Urothelium cell line (cell line): Measurements from ENCODE around the gene RSPH1.

Experiments used
- DNase-seq: peaks from one replicate; pipeline ENCODE4 v3.0.0; 2011; ENCODE audit warnings: low spot score, mixed read lengths
- FAIRE-seq: peaks from 2 replicates; lab custom pipeline; 2011; peaks lifted over from hg19 to GRCh38; lab: Jason Lieb, UNC

Gene RSPH1

GRCh38 chr21:42452401-42453223, 43.4 kb downstream of the RSPH1 start:
- no peak for DNase-seq
- FAIRE-seq = no peak

DNA sequence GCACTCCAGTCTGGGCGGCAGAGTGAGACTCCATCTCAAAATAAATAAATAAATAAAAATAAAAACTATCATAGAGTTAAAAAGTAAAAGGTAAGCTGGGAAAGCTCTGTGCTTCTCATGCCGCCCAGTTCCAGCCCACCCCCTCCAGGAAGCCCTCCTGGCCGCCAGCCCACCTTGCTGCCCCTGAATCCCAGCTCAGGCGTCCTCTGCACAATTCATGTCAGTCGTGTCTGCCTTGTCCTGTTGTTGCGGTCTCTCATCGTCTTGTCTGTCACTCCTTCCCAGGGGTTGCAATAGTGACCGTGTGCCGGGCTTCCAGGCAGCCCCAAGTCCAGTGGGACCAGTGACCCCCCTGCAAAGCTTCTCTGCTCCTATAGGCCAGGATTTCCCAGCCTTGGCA, 44.1 kb downstream of the RSPH1 start:
- no peak for FAIRE-seq

GRCh38 chr21:42448686-42449085, 47.3 kb downstream of the RSPH1 start:
- no peak for FAIRE-seq
- DNase-seq = no peak

More for the DNA sequence above, 44.1 kb downstream of the RSPH1 start:
- DNase-seq = no peak

- DNase-seq (no peak), FAIRE-seq (peak; percentile 79)
These were observed 48.3 kb downstream of the RSPH1 start for GRCh38 chr21:42447732-42448131.

- DNase-seq = no peak
- FAIRE-seq = no peak
These were observed 48.8 kb downstream of the RSPH1 start for GRCh38 chr21:42447182-42447581.

DNA sequence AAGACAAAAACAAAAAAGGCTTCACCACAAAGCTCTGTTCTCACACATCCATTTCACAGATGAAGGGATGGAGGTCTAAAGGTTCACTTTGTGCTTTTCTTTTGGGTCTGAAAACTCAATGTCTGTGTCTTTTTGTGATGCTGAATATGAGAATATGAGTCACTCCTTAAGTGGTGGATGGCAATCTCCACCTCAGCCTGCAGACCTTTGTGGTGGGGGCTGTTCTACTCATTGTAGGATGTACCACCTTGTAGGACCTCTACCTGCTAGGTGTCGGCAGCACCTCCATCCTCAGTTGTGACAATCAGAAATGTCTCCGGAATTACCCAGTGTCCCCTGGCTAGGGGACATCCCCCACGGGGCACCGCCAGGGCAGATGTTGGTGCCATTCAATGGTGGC, 49.5 kb downstream of the RSPH1 start:
- FAIRE-seq (no peak), DNase-seq (no peak)

DNA sequence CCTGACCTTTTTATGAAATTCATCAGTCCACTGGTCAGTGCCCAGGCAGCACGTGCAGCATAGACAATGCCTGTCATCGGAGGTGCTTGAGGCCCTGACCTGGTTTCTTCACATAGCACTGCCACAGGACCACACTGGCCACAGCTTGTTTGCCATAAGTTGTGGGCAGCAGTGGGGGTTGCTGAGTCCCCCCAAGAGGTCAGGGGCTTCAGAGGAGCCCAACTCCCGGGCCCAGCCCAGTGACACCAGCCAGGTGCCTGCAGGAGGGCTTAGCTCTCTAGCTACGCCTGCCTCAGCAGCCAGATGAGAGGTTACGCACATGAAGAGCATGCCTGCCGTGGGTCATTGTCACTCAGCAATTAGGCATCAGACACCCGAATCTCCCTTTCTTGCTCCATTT, 50.7 kb downstream of the RSPH1 start:
- DNase-seq (no peak), FAIRE-seq (no peak)

DNA sequence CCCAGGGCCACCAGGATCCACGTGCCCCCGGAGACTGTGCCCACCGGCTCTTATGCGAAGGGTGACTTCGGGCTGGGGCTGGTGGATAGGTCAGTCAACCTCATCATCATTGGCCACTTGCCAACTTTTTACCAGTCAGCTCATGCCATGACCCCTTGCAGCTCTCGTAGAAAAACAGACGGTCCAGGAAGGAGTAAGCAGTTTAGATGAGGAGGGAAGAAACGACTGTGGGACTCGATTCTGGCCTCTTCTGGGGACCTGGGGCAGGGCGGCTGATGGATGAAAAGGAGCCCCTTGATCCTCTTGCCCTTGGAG, 51.3 kb downstream of the RSPH1 start:
- no peak for FAIRE-seq
- DNase-seq = no peak

GRCh38 chr21:42443876-42444744, 51.9 kb downstream of the RSPH1 start:
- no peak for FAIRE-seq
- DNase-seq = no peak

DNA sequence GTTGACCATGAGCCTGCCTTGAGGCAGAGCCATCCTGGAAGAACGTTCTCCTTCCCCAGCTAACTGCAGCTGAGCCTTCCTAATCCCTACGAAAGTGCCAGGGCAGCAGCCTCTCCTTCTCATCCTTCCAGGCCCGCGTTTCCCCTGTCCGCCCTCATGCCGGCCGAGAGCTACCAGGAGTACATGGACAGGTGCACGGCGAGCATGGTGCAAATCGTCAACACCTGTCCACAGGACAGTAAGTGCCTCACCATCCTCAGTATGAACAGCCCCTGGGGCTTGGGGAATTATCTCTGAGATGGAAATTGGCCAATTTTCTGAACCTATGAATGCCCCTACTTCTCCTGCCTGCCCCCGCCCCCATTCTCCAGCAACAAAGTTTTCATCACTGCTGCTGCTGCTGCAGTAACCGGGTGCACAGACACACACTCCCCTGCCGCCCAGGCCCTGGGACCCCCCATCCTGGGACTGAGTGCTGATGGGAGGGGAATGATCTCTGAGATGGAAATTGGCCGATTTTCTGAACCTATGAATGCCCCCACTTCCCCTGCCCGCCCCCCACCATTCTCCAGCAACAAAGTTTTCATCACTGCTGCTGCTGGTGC, 52.7 kb downstream of the RSPH1 start:
- DNase-seq (no peak), FAIRE-seq (no peak)

- DNase-seq = no peak
- no peak for FAIRE-seq
These were observed 54.1 kb downstream of the RSPH1 start for GRCh38 chr21:42441963-42442362.

- FAIRE-seq = no peak
These were observed 55.7 kb downstream of the RSPH1 start for GRCh38 chr21:42440187-42440792.

GRCh38 chr21:42439284-42440186, 56.5 kb downstream of the RSPH1 start:
- no peak for DNase-seq
- peak; percentile 99 for FAIRE-seq

More at GRCh38 chr21:42440187-42440792, 55.7 kb downstream of the RSPH1 start:
- no peak for DNase-seq

DNA sequence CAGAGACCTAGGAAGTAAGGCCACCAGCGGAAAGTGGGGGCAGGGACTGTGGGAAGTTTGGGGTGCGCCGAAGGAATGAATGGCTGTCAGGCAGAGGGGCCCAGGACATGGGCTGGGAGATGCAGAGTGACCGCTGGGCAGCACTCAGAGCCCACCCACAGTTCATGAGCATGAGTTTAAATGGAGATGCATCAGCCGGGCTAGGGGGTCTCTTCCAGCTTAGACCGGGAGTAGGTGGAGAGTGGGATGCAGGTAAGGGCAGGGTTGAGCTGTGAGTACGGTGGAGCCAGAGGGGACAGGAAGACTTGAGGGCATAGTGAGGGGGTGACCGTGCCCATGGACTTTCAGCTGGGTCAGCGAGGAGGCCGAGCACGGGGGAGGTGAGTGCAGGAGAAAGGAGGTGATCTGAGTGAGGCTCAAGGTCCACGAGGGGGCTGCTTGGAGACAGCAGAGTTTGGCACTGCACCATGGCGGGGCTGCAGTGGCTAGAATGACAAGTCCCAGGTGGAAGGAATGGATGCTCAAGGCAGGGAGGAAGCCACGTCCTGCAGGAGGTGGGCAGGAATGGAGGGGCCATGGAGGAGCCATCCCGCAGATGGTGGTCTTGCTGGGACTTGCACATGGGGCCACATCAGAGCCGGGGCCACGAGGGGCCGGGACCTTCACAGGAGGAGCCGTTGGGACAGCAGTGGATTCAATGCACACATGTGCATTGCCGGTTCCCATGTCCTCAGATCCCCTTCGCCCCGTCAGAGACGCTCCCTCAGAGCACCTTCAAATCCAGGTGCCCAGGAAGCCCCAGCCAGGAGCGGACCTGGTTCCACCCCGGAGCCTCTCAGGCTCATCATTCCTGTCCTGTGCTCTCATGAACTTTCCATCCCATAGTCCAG, 57.5 kb downstream of the RSPH1 start:
- no peak for DNase-seq
- no peak for FAIRE-seq

DNA sequence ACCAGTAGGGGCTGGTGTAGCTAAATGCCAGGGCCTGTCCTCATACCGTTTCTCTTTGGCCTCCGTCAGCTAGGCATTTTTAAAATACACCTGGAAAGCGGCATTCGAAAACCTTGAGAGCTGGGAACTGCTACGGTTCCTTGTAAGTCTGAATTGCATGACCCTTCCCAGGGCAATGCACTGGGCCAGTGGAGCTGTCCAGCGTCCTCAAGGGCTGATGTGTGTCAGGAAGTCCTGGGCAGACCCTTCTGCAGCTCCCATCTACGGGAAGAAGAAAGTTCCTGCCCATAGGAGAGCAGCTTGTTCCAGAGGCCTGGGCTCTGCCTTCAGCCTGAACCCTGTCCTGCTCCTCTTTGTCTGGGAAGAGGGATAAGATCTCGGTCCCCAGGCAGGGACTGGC, 58.2 kb downstream of the RSPH1 start:
- FAIRE-seq = no peak

GRCh38 chr21:42436914-42437313, 59.1 kb downstream of the RSPH1 start:
- FAIRE-seq (no peak), DNase-seq (no peak)

More for the DNA sequence above, 58.2 kb downstream of the RSPH1 start:
- peak; percentile 25 for DNase-seq

DNA sequence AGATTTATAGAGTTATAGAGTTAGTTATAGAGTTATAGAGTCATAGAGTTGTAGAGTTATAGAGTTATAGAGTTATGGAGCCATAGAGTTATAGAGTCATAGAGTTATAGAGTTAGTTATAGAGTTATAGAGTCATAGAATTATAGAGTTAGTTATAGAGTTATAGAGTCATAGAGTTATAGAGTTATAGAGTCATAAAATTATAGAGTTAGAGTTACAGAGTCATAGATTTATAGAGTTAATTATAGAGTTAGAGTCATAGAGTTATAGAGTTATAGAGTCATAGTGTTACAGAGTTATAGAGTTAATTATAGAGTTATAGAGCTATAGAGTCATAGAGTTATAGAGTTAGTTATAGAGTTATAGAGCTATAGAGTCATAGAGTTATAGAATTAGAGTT, 60.2 kb downstream of the RSPH1 start:
- FAIRE-seq (no peak), DNase-seq (no peak)

DNA sequence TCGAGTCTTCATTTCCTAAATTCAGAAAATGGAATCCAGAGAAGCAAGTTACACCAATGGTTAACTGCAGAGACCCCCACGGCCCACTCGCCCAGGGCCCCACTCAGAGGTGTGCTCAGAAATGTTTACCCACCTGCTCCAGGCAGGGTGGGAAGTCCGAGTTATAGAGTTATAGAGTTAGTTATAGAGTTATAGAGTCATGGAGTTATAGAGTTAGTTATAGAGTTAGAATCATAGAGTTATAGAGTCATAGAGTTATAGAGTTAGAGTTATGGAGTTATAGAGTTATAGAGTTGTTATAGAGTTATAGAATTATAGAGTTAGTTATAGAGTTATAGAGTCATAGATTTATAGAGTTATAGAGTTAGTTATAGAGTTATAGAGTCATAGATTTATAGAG, 60.6 kb downstream of the RSPH1 start:
- no peak for DNase-seq
- FAIRE-seq = no peak

GRCh38 chr21:42434884-42435283, 61.1 kb downstream of the RSPH1 start:
- FAIRE-seq (no peak), DNase-seq (no peak)
